Body of pancreas (tissue), 4 donors: Measurements from ENCODE around the gene ASPA. TPM values are rescaled to one million over a fixed set of nuclear protein-coding genes. Genes with fewer than 3 reads are reported as not detected.

Source experiments
- ATAC-seq: fragments of 150-250 bp; one replicate; pipeline ENCODE4 v1.9.1; 2016
- DNase-seq, 4 donors: peaks; one replicate each; pipeline ENCODE4 v3.0.0-alpha.2; 2019
- H3K27ac ChIP-seq, 4 donors: fragments of 200-600 bp; sonication (generic); 1 replicate in 3 of 4; 2 replicates in 1 of 4; pipeline versions ENCODE4 v1.5.1 to v1.6.1; 2016 to 2019; ENCODE audit warnings: mild to moderate bottlenecking in 1 of 4, mixed read lengths in 1 of 4, moderate library complexity in 1 of 4
- H3K27me3 ChIP-seq, 2 donors: fragments of 200-600 bp; sonication (generic); one replicate each; pipeline ENCODE4 v1.6.0; 2016; ENCODE audit warnings: mild to moderate bottlenecking in 1 of 2
- H3K36me3 ChIP-seq, 2 donors: fragments of 200-600 bp; sonication (generic); replicated peaks in 1 of 2; 2 replicates each; pipeline ENCODE4 v1.5.1; 2016; ENCODE audit warnings: low read depth in 2 of 2; ENCODE audit not compliant: insufficient read depth in 1 of 2
- H3K4me1 ChIP-seq: fragments of 200-600 bp; sonication (generic); one replicate; pipeline ENCODE4 v1.6.0; 2016
- H3K4me3 ChIP-seq, 2 donors: fragments of 200-600 bp; sonication (generic); 1 replicate in 1 of 2; 2 replicates in 1 of 2; pipeline ENCODE4 v1.5.1; 2016 to 2019
- H3K9me3 ChIP-seq, 3 donors: fragments of 200-600 bp; sonication (generic); 1 replicate in 2 of 3; 2 replicates in 1 of 3; pipeline ENCODE4 v1.5.1; 2016
- CTCF ChIP-seq, 7 experiments: fragments of 450-650 bp in 4 of 7; fragments of 200-600 bp in 3 of 7; sonication (generic) in 3 of 7; IDR thresholded peaks; one replicate each; pipeline ENCODE4 v1.5.1; 2016 to 2019; ENCODE audit warnings: antibody characterized with exemption in 7 of 7
- POLR2A ChIP-seq, 3 donors: fragments of 450-650 bp; IDR thresholded peaks; one replicate each; pipeline ENCODE4 v1.6.1; 2016; ENCODE audit warnings: antibody characterized with exemption in 3 of 3, mild to moderate bottlenecking in 2 of 3
- WGBS, 2 donors: methylation state at CpG; one replicate each; pipeline ENCODE4 v1.1.5; 2017; 5-methylcytosine and 5-hydroxymethylcytosine counted together
- intact Hi-C: fragments of 100-400 bp; cut with DNase I; formaldehyde crosslinking; loops from one replicate; pipeline ENCODE4 v1.15.1; 2023
- total RNA-seq, 2 donors: library from RNA; depleted of rRNA; stranded (reverse); fragments of >200 nt; gene quantifications; one replicate each; pipeline ENCODE4 v1.1.0, GENCODE V29; 2016

The ASPA gene
- total RNA-seq, 2 donors from 2014 or later: 0.66 to 0.78 TPM

- TF ChIP-seq CTCF (IDR thresholded peaks at IDR 0.05): no peak
- no peak for TF ChIP-seq POLR2A (IDR thresholded peaks at IDR 0.05)
- Histone ChIP-seq H3K27me3 (no peaks in the 10 kb centered on the region), H3K36me3 (no peaks in the 10 kb centered on the region), H3K4me1 (peaks cover 16% of the 10 kb centered on the region), H3K4me3 (no peak overlapping the region), H3K9me3 (no peaks in the 10 kb centered on the region), H3K27ac (no peak overlapping the region)
- 90 to 95% methylated on average over 21 of the region's 21 CpGs for WGBS, 2 donors
- ATAC-seq (no peak), DNase-seq (no peak)
- intact Hi-C loops: no loop called here
Measured at GRCh38 chr17:3472137-3472536, 3.7 kb upstream of the ASPA start.

- Histone ChIP-seq H3K27ac (peak overlapping the region in 3 of 4 donors; percentile 3 to 36 (median 27)), H3K4me3 (no peak overlapping the region), H3K36me3 (no peaks in the 10 kb centered on the region), H3K27me3 (no peaks in the 10 kb centered on the region), H3K4me1 (peaks cover 16% of the 10 kb centered on the region), H3K9me3 (no peaks in the 10 kb centered on the region)
- intact Hi-C loops: no loop called here
- DNase-seq (no peak), ATAC-seq (peak; percentile 80)
- 3 to 7% methylated on average over 3 of the region's 3 CpGs for WGBS, 2 donors
- TF ChIP-seq POLR2A (IDR thresholded peaks at IDR 0.05) (no peak), CTCF (IDR thresholded peaks at IDR 0.05) (no peak)
Measured at GRCh38 chr17:3474212-3474611, 1.6 kb upstream of the ASPA start.

GRCh38 chr17:3475251-3475685, 529 bp upstream of the ASPA start:
- no peak for DNase-seq
- Histone ChIP-seq H3K4me1 (peaks cover 16% of the 10 kb centered on the region), H3K27me3 (no peaks in the 10 kb centered on the region), H3K27ac (peak overlapping the region in 2 of 4 donors; percentile 3 to 35), H3K9me3 (no peaks in the 10 kb centered on the region), H3K36me3 (no peaks in the 10 kb centered on the region), H3K4me3 (no peak overlapping the region)
- intact Hi-C loops: no loop called here
- no peak for ATAC-seq
- 82 to 88% methylated on average over 4 of the region's 4 CpGs for WGBS, 2 donors
- TF ChIP-seq POLR2A (IDR thresholded peaks at IDR 0.05): no peak
- no peak for TF ChIP-seq CTCF (IDR thresholded peaks at IDR 0.05)

GRCh38 chr17:3479988-3480387, 4.2 kb downstream of the ASPA start:
- H3K27ac ChIP-seq: no peak overlapping the region
- TF ChIP-seq POLR2A (IDR thresholded peaks at IDR 0.05): no peak
- TF ChIP-seq CTCF (IDR thresholded peaks at IDR 0.05): no peak

GRCh38 chr17:3482852-3483251, 7.1 kb downstream of the ASPA start:
- Histone ChIP-seq H3K4me1 (peaks cover 14% of the 10 kb centered on the region), H3K9me3 (no peaks in the 10 kb centered on the region), H3K27ac (no peak overlapping the region), H3K36me3 (no peaks in the 10 kb centered on the region), H3K4me3 (no peak overlapping the region), H3K27me3 (no peaks in the 10 kb centered on the region)
- ATAC-seq: no peak
- TF ChIP-seq POLR2A (IDR thresholded peaks at IDR 0.05) (no peak), CTCF (IDR thresholded peaks at IDR 0.05) (no peak)
- DNase-seq: no peak
- 32 to 68% methylated on average over 2 to 3 of the region's 3 CpGs for WGBS, 2 donors
- intact Hi-C loops: no loop called here

More at GRCh38 chr17:3479988-3480387, 4.2 kb downstream of the ASPA start:
- no peaks in the 10 kb centered on the region for H3K9me3 ChIP-seq
- peaks cover 5% of the 10 kb centered on the region for H3K4me1 ChIP-seq
- no peaks in the 10 kb centered on the region for H3K36me3 ChIP-seq
- no peak overlapping the region for H3K4me3 ChIP-seq
- ATAC-seq (no peak), DNase-seq (no peak)
- H3K27me3 ChIP-seq: no peaks in the 10 kb centered on the region
- intact Hi-C loops: no loop called here
- 81 to 93% methylated on average over 3 of the region's 3 CpGs for WGBS, 2 donors
